Inflammatory macrophage treated with lipopolysaccharide for 1 hour (primary cell): ENCODE results near the gene IPO8.

Experiments used
- DNase-seq, 2 donors: peaks; one replicate each; pipeline ENCODE4 v3.0.0-alpha.2; 2020 to 2022

The IPO8 gene

DNA sequence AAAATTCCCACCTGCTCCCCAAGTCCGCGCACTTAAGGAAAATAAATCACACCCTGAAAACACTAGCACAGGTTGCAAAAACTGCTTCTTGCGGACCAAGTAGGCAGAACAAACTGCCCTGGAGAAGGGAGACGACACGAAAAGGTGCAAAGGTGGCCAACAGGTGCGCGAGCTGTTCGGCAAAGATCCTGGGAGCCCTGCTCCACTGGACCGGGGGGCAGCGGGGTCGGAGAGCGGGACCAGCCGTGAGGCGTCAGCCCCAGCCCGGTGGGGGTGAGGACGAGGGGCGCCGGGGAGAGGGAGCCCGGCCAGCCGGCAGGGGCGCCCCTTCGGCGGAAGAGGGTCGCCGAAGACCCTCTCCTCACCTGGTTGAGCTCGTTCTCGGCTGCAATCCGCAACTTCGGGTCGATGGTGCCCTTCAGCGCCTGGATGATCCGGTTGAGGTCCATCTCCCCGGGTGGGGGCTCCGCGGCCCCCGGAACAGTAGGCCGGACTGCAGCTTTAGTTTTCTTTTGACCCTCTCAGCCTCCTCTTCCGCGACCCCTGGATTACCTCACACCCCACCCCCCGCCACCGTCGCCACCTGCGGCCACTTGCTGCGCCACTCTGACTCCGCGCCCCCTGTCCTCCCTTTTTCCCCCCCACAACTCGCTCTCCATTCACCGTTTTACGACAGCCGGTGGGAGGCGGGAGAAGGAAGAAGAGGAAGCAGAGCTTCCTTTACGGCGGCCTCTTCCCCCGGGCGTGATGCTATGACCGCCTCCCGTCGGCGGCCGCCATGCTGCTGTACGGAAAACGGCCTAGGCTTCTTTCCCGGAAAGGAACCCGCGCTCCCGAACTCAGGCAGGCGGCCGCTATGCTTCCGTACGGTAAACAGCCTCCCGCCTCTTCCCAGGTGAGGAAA lies at the start of gene IPO8:
TSS of gene IPO8 (minus strand) at position 671 of the 904 bp plus-strand sequence. CDS start at position 449, 222 bp downstream.
- peak; percentile 86 for DNase-seq

DNA sequence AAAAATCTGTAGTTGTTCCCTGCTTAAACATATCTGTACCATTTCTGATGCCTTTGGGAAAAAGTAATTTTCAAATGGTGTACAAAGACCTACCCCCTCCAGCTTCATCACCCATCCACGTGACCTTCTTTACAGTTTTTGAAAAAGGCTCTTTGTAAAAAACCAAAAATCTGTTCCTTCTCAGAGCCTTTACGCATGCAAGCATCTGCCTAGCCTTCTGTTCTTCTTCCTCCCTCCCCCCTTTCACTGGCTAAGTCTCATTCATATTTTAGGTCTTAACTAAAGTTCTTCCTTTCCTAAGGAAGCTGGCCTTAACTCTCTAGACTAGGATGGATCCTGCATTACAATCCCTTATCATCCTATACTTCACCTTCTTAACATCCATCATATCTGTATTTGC lies 48.7 kb upstream of the IPO8 start:
- no peak for DNase-seq

GRCh38 chr12:30740274-30740673 lies 44.6 kb upstream of the IPO8 start:
- no peak for DNase-seq

DNA sequence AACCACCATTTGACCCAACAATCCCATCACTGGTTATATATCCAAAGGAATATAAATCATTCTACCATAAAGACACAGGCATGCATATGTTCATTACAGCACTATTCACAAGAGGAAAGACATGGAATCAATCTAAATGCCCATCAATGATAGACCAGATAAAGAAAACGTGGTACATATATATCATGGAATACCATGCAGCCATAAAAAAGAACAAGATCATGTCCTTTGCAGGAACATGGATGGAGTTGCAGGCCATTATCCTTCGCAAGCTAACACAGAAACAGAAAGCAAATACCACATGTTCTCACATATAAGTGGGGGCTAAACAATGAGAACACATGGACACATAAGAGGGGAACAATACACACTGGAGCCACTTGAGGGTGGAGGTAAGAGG lies 43.4 kb upstream of the IPO8 start:
- no peak for DNase-seq

DNA sequence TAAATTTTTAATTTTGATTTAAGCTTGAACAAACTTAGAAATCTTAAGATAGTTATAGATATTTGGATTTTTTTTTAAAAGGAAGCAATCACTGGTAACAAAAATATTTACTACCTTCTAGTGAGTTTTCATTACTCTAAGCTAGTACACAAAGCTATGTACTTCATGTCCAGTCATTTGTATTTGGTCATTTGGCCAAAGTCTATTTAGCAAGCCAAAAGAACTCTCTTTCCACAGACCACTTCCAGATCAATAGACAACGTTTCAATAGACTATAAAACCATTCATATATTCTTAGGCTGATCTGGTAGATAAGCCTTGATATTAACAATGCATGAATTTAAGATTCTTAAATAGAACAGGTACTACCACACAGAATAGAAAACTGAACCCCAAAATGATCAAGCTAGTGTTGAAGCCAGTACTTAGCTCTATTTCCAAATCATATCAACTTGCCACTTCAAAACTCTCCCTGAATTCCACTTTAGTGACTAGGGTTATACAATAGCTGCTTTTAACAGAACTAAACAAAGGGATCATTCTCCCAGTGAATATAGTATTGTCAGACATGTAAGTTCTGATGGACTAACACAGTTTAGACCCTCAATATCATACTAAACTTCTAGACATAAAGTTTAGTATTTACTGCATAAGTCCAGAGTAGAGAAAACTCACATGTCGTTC lies 37.4 kb upstream of the IPO8 start:
- DNase-seq: no peak

GRCh38 chr12:30730011-30730410 lies 34.3 kb upstream of the IPO8 start:
- no peak for DNase-seq

DNA sequence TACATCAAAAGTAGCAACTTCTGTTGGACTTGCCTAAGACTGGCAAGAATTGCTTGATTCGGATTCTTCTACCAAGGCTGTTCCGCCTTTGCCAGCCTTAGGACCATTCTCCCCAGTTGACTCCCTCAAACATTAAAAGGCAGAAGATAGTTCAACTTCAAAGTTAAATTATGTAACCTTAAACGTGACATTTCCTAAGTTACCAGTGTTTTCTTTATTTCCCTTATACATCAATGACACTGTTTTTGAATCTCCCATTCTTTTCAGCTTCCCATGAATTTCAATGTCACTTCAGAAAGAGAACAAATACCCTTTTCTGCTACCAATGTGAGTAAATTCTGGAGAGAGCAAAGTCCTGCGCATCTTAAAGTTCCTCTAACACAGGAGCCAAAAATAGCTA lies 33.9 kb upstream of the IPO8 start:
- DNase-seq: no peak

- no peak for DNase-seq
Observed at GRCh38 chr12:30726647-30727046, 31.0 kb upstream of the IPO8 start.

DNA sequence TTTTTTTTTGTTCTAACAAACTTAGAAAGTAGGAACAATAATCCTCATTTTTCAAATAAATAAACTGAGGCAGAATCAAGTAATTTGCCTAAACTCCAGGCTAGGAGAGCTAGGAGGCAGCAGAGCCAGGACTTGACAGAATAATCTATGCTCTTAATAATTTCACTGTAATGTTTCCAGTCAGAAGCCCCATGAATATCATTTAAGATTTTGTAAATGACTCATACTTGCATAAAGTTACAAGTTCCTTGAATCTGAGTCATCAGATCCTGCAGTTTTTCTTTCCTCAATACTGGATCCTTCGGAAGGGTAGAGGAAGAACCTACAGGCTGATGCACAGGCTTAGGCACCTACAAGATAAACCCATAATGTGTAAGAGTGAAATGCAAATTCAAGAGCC lies 30.1 kb upstream of the IPO8 start:
- DNase-seq: no peak

DNA sequence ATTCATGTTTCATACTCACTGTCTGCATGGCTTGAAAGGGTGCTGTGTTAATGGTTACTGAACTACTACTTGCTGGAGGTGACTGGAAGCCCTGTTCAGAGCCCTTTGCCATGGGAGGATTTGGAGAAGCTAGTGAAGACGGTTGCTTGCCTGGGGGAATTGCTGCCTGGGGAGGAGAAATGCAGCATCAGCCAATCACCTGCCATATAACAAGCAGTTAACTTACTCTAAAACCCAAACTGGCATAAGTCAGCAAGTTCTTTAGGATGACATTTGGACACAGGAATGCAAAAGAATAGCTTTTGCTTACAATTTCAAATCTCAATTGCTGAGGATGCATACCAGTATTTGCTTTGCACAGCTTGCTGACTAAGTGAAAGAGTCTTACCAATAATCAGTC lies 23.4 kb upstream of the IPO8 start:
- DNase-seq: no peak

GRCh38 chr12:30707613-30708342 lies 12.1 kb upstream of the IPO8 start:
- no peak for DNase-seq

- no peak for DNase-seq
Observed at GRCh38 chr12:30706476-30706875, 10.8 kb upstream of the IPO8 start.

DNA sequence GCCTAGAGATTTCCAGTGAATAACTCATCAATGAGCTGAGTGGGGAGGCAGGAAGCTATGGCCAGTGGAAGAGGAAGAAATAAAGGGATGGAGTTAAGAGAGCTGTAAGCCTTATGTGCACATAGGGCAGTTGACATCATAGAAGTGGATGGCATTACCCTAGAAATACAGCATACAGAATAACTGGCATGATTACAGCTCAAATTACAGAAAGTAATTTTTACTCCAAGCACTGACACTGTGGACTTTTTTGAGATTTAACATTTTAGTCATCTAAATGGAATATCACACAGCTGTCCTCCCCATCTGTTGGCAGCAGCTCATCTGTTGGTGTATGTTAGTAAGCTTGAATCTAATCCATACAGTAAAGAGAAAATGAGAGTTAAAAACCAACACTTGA lies 5.4 kb upstream of the IPO8 start:
- DNase-seq: no peak

GRCh38 chr12:30700216-30700900 lies 4.7 kb upstream of the IPO8 start:
- DNase-seq: no peak

GRCh38 chr12:30698346-30698745 lies 2.7 kb upstream of the IPO8 start:
- DNase-seq: no peak

DNA sequence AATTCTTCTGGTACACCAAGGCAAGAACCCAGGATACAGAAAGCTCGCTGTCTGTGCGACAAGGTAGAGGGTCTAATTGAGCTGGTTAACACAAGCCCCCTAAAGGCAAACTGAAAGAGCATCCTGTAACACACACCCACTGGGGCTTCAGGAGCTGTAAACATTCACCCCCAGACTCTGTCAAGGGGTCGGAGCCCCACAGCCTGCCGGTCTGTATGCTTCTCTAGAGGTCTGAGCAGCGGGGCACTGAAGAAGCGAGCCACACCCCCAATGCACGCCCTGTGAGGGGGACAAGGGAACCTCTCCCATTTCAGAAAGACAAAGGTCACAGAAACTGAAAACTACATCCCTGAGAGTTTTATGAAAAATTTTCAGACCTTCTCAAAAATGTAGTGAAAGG lies 1.3 kb upstream of the IPO8 start:
- DNase-seq: no peak

DNA sequence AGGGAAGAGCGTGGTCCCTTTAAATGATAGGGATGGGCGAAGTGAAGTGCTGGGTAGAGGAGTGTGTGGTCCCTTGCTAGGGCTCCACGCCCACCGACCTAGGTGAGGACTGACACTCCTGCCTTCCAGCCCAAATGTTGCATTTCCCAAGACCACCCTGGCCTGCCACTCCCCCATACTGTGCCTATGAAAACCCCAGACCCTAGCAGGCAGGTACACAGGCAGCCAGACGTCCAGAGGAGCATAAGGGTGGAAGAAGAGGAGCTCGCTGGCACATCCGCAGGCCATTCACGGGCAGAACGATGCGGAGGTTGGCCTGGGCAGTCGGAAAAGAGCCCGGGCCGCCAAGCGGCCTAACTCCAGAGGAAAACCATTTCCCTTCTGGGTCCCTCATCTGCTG lies 817 bp upstream of the IPO8 start:
- DNase-seq: no peak

- DNase-seq: no peak
Observed at GRCh38 chr12:30696103-30696408, 387 bp upstream of the IPO8 start.

- peak; percentile 5 to 19 for DNase-seq
Observed at GRCh38 chr12:30694412-30695198, 1.1 kb downstream of the IPO8 start.

DNA sequence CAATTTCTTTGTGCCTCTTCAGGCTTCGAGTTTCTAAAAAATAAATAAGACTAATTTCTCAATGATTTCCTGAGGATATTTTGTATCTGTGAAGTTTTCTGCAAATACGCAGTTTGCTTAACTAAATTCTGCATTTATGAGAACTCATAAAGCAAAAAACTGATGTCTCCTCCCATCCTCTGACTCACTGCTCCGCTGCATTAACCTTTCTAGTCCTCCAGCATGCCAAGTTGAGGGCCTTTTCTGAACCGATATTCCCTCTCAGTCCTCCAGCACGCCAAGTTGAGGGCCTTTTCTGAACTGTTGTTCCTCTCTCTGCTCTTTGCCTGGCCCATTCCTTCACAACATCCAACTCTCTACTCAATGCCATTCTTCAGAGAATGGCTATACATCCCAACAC lies 3.2 kb downstream of the IPO8 start:
- no peak for DNase-seq

- no peak for DNase-seq
Observed at GRCh38 chr12:30691122-30691879, 4.4 kb downstream of the IPO8 start.
